ENCODE measurements around the gene EPN1. TPM values are rescaled to one million over a fixed set of nuclear protein-coding genes. Genes with fewer than 3 reads are reported as not detected.

Gene EPN1
- total RNA-seq, 4 donors from 2014 or later: 121 to 242 (median 185) TPM

DNA sequence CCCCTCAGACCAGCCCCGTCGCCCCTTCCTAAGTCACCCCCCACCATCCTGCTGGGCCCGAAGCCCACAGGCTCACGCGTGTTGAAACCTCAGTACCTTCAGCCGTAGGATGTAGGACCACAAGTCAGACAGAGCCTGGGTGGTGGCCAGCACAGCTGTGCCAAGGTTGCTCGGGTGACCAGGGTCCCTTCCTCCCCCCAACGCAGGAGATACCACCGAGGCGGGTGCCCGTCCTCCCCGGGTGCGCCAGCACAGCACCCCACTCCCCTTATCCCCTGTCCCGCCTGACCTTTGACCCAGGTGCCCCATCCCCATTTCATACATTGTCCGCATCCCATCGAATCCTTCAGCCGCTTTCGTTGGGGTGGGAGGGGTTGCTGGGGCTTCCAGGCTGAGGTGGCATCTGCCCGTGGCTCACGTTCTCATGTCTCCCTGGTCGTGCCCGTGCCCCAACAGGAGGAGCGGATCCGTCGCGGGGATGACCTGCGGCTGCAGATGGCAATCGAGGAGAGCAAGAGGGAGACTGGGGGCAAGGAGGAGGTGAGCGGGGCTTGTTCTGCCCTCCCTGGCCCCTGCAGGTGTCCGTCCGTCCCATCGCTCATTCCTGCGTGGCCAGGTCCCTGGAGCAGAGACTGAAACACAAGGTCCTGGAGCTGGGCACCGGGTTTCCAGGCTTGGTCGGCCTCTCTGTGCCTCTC, 14.5 kb downstream of the EPN1 start:
- Histone ChIP-seq H3K4me1 (peaks cover 21 to 49% (median 46%) of the 10 kb centered on the region in 4 donors), H3K36me3 (peaks cover 0 to 44% (median 18%) of the 10 kb centered on the region in 4 donors)
- in situ Hi-C loops (cut with MboI; ENCODE audit: low pct_ligation_motif_present in 1 of 4, low pct_unique_long_range_greater_than_20kb in 1 of 4, low sequenced_read_pairs in 3 of 4): no loop called here

DNA sequence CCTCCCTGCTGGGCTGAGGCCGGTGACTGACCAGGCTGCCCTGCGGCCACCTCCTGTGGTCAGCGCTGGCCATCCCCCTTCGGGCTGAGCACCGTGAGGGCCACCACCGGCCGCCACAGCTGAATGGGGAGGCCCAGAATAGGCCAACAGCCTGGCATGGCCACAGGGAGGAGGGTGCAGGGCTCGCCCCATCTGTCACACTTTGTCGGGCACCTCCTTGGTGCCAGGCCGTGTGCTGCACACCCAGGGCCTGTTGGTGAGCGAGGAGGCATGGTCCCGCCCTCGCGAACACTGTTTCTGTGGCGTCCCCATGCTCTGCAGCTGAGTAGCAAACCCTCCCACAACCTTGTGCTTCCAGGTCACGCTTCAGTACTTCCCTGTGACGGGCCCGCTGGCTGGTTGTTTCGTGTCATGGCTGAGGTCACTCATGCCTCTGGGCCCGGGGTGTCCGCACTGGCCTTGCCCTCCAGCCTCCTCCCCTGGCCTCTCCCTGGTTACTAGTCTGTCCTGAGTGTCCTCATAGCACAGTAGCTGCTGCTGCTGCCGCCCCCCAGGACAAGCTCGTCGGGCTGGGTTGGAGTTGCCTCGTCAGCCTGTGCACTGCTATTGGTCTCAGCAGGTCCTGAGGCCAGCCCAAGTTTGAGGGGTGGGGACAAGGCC, 15.2 kb downstream of the EPN1 start:
- no peak for TF ChIP-seq EP300 (IDR thresholded peaks at IDR 0.05; ENCODE audit: low read depth)
- TF ChIP-seq, protein P1, sequence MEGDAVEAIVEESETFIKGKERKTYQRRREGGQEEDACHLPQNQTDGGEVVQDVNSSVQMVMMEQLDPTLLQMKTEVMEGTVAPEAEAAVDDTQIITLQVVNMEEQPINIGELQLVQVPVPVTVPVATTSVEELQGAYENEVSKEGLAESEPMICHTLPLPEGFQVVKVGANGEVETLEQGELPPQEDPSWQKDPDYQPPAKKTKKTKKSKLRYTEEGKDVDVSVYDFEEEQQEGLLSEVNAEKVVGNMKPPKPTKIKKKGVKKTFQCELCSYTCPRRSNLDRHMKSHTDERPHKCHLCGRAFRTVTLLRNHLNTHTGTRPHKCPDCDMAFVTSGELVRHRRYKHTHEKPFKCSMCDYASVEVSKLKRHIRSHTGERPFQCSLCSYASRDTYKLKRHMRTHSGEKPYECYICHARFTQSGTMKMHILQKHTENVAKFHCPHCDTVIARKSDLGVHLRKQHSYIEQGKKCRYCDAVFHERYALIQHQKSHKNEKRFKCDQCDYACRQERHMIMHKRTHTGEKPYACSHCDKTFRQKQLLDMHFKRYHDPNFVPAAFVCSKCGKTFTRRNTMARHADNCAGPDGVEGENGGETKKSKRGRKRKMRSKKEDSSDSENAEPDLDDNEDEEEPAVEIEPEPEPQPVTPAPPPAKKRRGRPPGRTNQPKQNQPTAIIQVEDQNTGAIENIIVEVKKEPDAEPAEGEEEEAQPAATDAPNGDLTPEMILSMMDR (IDR thresholded peaks at IDR 0.05): no peak
- no peak for TF ChIP-seq POLR2AphosphoS5 (IDR thresholded peaks at IDR 0.05)
- no peak for TF ChIP-seq POLR2A (IDR thresholded peaks at IDR 0.05)
- Histone ChIP-seq H3K4me3 (no peak overlapping the region), H3K27ac (no peak overlapping the region), H3K4me1 (peaks cover 14 to 42% (median 39%) of the 10 kb centered on the region in 4 donors), H3K9me3 (no peaks in the 10 kb centered on the region), H3K27me3 (no peaks in the 10 kb centered on the region), H3K36me3 (peaks cover 0 to 47% (median 17%) of the 10 kb centered on the region in 4 donors)
- 90% methylated on average over 24 of the region's 25 CpGs; no CpG with 5 or more reads in 1 of the 2 donors for WGBS, 2 donors (ENCODE audit: low coverage in 1 of 2)
- intact Hi-C loops (cut with DNase I; ENCODE audit: low total_unique reads) (no loop called here), in situ Hi-C loops (cut with MboI; ENCODE audit: low pct_ligation_motif_present in 1 of 4, low pct_unique_long_range_greater_than_20kb in 1 of 4, low sequenced_read_pairs in 3 of 4) (no loop called here)
- no peak for DNase-seq

More for the DNA sequence above, 14.5 kb downstream of the EPN1 start:
- H3K27ac ChIP-seq: peak overlapping the region; percentile 84 to 93 (median 89)
- H3K27me3 ChIP-seq: no peaks in the 10 kb centered on the region
- TF ChIP-seq EP300 (IDR thresholded peaks at IDR 0.05; ENCODE audit: low read depth): no peak
- no peak for TF ChIP-seq POLR2A (IDR thresholded peaks at IDR 0.05)
- TF ChIP-seq, protein P1 (IDR thresholded peaks at IDR 0.05): no peak
- no peak for TF ChIP-seq POLR2AphosphoS5 (IDR thresholded peaks at IDR 0.05)
- no peak overlapping the region for H3K4me3 ChIP-seq
- H3K9me3 ChIP-seq: no peaks in the 10 kb centered on the region
- 85 to 100% methylated on average over 1 to 34 of the region's 35 CpGs for WGBS, 2 donors (ENCODE audit: low coverage in 1 of 2)
- intact Hi-C loops (cut with DNase I; ENCODE audit: low total_unique reads): no loop called here
- DNase-seq: no peak

DNA sequence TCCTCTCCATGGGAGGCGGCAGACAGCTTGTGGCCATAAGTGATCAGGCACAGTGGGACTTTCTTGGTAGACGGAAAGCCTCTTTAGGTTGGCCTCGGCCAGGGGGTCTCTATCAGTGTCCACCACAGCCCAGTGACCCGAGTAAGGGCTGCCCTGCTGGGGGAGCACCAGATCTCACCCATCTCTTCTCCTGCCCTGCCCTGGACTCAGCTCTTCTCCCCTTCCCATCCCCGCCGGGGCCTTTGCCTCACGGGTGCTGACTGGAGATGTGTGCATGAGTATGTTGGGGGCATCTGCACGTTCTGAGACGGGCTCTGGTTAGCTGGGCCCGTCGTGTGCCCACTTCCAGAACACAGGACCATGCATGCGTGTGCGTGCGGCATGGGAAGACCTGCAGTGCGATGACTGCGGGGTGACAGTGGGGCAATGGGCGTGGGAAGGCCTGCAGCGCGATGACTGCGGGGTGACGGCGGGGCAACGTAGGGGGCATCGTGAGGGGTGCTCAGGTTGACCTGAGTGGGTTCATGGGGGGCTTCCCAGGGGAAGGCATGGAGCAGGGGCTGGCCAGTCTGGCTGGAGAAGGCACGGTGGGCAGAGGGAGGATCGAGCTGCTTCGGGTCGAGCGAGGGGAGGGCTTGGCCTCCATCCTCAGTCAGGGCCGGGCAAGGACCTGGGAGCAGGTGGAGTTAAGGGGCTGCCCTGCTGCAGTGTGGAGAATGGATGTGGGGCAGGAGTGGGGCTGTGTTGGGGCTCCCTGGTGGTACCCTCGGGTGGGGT, 15.9 kb downstream of the EPN1 start:
- Histone ChIP-seq H3K36me3 (peaks cover 0 to 47% (median 14%) of the 10 kb centered on the region in 4 donors), H3K9me3 (no peaks in the 10 kb centered on the region), H3K27ac (no peak overlapping the region), H3K4me1 (peaks cover 12 to 35% (median 32%) of the 10 kb centered on the region in 4 donors), H3K27me3 (no peaks in the 10 kb centered on the region), H3K4me3 (no peak overlapping the region)
- TF ChIP-seq EP300 (IDR thresholded peaks at IDR 0.05; ENCODE audit: low read depth) (no peak), POLR2AphosphoS5 (IDR thresholded peaks at IDR 0.05) (no peak), POLR2A (IDR thresholded peaks at IDR 0.05) (no peak)
- TF ChIP-seq, protein P1 (IDR thresholded peaks at IDR 0.05): no peak
- DNase-seq: no peak
- 91% methylated on average over 31 of the region's 31 CpGs; no CpG with 5 or more reads in 1 of the 2 donors for WGBS, 2 donors (ENCODE audit: low coverage in 1 of 2)
- intact Hi-C loops (cut with DNase I; ENCODE audit: low total_unique reads) (no loop called here), in situ Hi-C loops (cut with MboI; ENCODE audit: low pct_ligation_motif_present in 1 of 4, low pct_unique_long_range_greater_than_20kb in 1 of 4, low sequenced_read_pairs in 3 of 4) (no loop called here)

Data from transverse colon (tissue), 4 donors.